Stimulated activated CD4-positive, alpha-beta T cell treated with anti-CD3 and anti-CD28 coated beads, TNF-alpha, amount 100 ng/mL, for 1 hour (primary cell): ENCODE results near the gene STH.
"Not testable (repeated sequence)": the region's sequence is repeated elsewhere in the genome, so short reads cannot be mapped to it uniquely, and the experiment has no call there.

ENCODE experiments used
- DNase-seq, 3 donors: peaks; one replicate each; pipeline ENCODE4 v3.0.0-alpha.2; 2020; ENCODE audit warnings: low read depth in 3 of 3, low spot score in 1 of 3

The STH gene

GRCh38 chr17:45998987-45999899, at the start of gene STH:
Gene STH, plus strand, starts transcription at chr17:45999250. Its CDS starts 30 bp downstream, at chr17:45999280.
- no peak for DNase-seq

GRCh38 chr17:45949755-45950320, 49.2 kb upstream of the STH start:
- DNase-seq: no peak

GRCh38 chr17:45950888-45951287, 48.2 kb upstream of the STH start:
- no peak for DNase-seq

- no peak for DNase-seq
These were observed 47.6 kb upstream of the STH start for GRCh38 chr17:45951403-45951802.

- no peak for DNase-seq
These were observed 47.1 kb upstream of the STH start for GRCh38 chr17:45951941-45952340.

- DNase-seq: no peak
These were observed 46.2 kb upstream of the STH start for GRCh38 chr17:45952814-45953320.

- no peak for DNase-seq
These were observed 45.5 kb upstream of the STH start for GRCh38 chr17:45953561-45953960.

- no peak for DNase-seq
These were observed 44.1 kb upstream of the STH start for GRCh38 chr17:45954914-45955313.

GRCh38 chr17:45955326-45955725, 43.7 kb upstream of the STH start:
- no peak for DNase-seq

- no peak for DNase-seq
These were observed 43.0 kb upstream of the STH start for GRCh38 chr17:45956090-45956489.

- not testable (repeated sequence) for DNase-seq
These were observed 42.3 kb upstream of the STH start for GRCh38 chr17:45956746-45957145.

- DNase-seq: no peak
These were observed 40.7 kb upstream of the STH start for GRCh38 chr17:45958307-45958706.

- no peak for DNase-seq
These were observed 39.9 kb upstream of the STH start for GRCh38 chr17:45958994-45959665.

GRCh38 chr17:45960311-45960710, 38.7 kb upstream of the STH start:
- no peak for DNase-seq

- DNase-seq: no peak
These were observed 37.8 kb upstream of the STH start for GRCh38 chr17:45961206-45961605.

GRCh38 chr17:45962221-45962972, 36.7 kb upstream of the STH start:
- no peak for DNase-seq

GRCh38 chr17:45963283-45963682, 35.8 kb upstream of the STH start:
- DNase-seq: no peak

- DNase-seq: no peak
These were observed 35.2 kb upstream of the STH start for GRCh38 chr17:45963889-45964288.

- DNase-seq: no peak
These were observed 34.4 kb upstream of the STH start for GRCh38 chr17:45964634-45965033.

GRCh38 chr17:45965812-45966211, 33.2 kb upstream of the STH start:
- DNase-seq: no peak

GRCh38 chr17:45966606-45967280, 32.3 kb upstream of the STH start:
- DNase-seq: no peak
